Measurements from ENCODE around the gene HOOK1.
"Not testable (repeated sequence)": the region's sequence is repeated elsewhere in the genome, so short reads cannot be mapped to it uniquely, and the experiment has no call there.

- TF ChIP-seq POLR2AphosphoS5 (IDR thresholded peaks at IDR 0.05; ENCODE audit: insufficient read depth, low read depth, low read length); POLR2A (IDR thresholded peaks at IDR 0.05; ENCODE audit: low read depth, low read length); JUN (IDR thresholded peaks at IDR 0.05; ENCODE audit: borderline replicate concordance, insufficient read depth, insufficient read length, low read depth); EZH2 (IDR thresholded peaks at IDR 0.05; ENCODE audit: borderline replicate concordance, low read depth, low read length, severe bottlenecking); MYC (IDR thresholded peaks at IDR 0.05; ENCODE audit: low read depth, low read length); GATA2 (IDR thresholded peaks at IDR 0.05; ENCODE audit: insufficient read depth, insufficient read length, low read depth, low read length); FOS (IDR thresholded peaks at IDR 0.05; ENCODE audit: borderline replicate concordance, insufficient read depth, low read length): not testable (repeated sequence)
- TF ChIP-seq, protein P1, sequence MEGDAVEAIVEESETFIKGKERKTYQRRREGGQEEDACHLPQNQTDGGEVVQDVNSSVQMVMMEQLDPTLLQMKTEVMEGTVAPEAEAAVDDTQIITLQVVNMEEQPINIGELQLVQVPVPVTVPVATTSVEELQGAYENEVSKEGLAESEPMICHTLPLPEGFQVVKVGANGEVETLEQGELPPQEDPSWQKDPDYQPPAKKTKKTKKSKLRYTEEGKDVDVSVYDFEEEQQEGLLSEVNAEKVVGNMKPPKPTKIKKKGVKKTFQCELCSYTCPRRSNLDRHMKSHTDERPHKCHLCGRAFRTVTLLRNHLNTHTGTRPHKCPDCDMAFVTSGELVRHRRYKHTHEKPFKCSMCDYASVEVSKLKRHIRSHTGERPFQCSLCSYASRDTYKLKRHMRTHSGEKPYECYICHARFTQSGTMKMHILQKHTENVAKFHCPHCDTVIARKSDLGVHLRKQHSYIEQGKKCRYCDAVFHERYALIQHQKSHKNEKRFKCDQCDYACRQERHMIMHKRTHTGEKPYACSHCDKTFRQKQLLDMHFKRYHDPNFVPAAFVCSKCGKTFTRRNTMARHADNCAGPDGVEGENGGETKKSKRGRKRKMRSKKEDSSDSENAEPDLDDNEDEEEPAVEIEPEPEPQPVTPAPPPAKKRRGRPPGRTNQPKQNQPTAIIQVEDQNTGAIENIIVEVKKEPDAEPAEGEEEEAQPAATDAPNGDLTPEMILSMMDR (IDR thresholded peaks at IDR 0.05; ENCODE audit: extremely low read depth in 1 of 2, insufficient read depth in 1 of 2, low read depth in 1 of 2, low read length in 2 of 2) = not testable (repeated sequence)
- TF ChIP-seq, protein P2, sequence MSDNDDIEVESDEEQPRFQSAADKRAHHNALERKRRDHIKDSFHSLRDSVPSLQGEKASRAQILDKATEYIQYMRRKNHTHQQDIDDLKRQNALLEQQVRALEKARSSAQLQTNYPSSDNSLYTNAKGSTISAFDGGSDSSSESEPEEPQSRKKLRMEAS (IDR thresholded peaks at IDR 0.05; ENCODE audit: insufficient read depth, insufficient read length) = not testable (repeated sequence)
Observed at GRCh38 chr1:59855297-59855696, 40.5 kb downstream of the HOOK1 start.

Data from endothelial cell of umbilical vein (primary cell).